NCI-H1092 treated with DMSO at 0.1 percent for 48 hours (cell line): Measurements from ENCODE around the gene DDIAS.
"Not testable (repeated sequence)": the region's sequence is repeated elsewhere in the genome, so short reads cannot be mapped to it uniquely, and the experiment has no call there.

ENCODE experiments used
- DNase-seq: peaks from one replicate; lab custom pipeline; 2025; lab: John Stamatoyannopoulos, UW

DDIAS gene

DNA sequence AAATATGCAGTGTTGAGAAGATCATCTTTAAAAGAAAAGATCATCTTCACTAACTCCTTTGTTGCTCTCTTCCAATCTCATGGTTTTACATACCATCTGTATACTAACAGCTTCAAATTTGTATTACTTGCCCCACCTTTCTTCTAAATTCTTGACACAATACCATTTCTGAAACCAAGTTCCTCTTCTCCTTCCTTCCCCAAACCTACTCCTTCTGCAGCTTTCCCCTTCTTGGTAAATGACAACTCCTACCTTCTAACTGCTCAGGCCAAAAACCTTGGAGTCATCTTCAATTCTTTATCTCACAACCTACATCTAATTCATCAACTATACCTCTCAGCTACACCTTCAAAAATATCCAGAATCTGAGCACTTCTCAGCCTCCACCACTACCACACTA, 10.6 kb upstream of the DDIAS start:
- DNase-seq, result no peak

DNA sequence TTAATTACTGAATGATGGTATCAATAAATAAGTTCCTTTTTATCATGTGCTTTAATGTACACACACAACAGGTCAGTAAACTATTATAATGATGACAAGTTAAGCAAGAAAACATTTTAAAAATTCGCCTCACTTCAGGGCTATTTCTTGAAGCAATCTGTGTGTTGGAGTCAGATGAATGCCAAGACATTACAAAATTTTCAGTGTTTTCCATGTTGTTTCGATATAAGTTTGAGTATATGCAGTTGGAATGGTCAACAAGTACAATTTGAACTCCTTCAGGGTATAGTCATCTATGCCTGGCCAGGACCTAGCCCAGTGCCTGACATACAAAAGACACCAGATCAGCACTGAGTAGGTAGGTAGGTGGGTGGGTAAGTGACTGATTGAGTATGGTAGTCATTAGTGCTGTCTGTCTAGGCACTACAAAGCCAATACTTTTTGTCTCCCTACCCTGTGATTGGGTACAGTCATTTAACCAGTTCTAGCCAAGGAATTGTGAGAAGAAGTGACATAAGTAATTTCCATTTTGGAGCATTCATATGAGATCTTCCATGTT, 8.8 kb upstream of the DDIAS start:
- DNase-seq, result no peak

DNA sequence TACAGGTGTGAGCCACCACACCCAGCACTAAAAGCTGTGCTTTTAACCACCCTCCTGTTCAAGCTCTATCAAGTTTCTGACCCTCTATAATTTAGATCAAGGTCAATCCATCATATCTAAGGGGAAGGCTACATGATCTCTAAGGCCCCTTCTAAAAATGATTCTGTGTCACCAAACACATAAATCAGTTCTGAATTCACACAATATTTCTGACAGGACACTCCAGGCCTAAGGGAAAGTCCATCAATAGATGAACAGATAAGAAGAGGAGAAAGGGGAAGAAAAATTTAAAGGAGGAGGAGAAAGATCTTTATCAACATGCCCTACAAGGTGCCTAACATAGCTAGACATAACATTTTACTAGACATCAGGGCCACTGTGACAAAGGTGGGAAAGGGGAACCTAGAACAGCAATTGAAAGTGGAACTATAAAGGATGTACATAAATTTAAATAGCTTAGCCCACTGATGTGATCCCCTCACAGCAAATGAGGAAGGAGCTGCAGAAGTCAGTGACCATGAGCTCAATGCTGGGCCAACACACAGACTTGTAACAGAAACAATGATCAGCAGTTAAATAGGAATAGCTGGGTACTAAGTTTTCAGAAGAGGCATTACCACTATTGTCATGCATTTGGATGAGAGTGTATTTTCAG, 6.0 kb upstream of the DDIAS start:
- DNase-seq, result no peak

DNA sequence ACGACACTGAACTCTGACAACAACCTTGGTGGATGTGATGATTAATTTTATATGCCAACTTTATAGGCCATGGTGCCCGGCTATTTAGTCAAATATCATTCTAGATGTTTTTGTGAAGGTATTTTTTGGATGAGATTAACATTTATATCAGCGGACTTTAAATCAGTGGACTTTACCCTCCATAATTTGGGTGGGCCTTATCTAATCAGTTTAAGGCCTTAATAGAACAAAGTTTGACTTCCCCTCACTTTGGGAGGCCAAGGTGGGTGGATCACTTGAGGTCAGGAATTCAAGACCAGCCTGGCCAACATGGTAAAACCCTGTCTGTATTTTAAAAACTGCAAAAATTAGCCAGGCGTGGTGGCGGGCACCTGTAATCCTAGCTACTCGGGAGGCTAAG, 5.4 kb upstream of the DDIAS start:
- no peak for DNase-seq

DNA sequence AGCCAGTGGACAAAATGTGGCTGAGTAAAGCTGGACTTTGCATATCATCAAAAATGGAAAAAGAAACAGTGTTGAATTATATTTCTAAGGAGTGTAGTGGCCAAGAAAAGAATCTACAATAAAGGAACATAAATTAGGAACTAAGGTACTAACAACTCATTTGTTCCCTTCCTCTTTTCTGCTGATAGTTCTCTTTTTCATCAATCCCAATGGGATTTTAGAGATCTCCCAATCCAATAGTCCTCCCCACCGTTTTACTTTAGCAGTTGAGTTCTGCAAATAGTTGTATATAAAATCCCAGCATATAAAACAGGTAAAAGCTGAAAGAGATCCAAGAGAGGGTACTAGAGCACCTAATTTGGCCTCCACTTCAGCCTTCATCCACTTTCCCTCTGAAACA, 3.3 kb upstream of the DDIAS start:
- DNase-seq, result no peak

DNA sequence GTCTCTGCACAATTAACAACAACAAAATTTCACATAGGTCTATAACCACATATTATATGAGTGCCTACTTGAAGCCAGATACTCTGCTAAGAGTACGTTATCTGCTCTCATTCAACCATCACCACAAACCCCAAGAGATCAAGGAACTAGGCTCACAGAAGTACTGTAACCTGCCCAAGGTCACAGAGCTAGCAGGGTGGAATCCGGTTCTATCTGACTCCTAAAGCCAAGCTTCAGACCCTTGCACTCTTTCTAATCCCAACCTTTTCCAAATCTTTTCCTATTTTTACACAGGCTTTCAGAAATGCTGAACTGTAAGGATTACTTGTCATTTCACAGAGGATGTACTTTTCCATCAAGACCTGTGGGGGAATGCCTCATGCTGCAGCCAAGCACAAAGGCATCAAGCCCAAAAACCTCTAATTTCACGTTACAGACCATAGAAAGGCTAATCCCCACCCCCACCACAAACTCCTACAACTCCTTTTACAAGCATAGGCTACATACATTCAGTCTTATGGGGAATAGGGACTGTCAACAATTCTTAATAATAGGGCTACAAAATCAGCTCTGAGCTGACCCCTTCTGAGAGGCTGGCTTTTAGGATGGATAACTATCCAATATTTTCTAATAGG, 2.2 kb upstream of the DDIAS start:
- no peak for DNase-seq

DNA sequence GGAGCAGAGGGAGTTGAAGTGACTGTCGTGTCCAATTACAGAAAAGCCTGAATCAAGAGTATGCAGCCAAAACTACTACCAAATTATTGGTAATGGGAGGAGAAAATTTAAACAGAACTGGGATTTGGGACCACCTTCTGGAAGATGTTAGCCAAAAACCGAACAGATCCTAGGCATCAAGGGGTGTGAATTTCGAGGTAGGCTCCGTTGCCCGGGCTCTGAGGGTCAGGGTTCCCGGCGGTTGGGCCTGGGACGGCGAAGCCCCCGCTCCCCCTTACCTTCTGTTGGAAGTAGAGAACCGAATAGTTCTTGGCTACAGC, 1.6 kb upstream of the DDIAS start:
- no peak for DNase-seq

DNA sequence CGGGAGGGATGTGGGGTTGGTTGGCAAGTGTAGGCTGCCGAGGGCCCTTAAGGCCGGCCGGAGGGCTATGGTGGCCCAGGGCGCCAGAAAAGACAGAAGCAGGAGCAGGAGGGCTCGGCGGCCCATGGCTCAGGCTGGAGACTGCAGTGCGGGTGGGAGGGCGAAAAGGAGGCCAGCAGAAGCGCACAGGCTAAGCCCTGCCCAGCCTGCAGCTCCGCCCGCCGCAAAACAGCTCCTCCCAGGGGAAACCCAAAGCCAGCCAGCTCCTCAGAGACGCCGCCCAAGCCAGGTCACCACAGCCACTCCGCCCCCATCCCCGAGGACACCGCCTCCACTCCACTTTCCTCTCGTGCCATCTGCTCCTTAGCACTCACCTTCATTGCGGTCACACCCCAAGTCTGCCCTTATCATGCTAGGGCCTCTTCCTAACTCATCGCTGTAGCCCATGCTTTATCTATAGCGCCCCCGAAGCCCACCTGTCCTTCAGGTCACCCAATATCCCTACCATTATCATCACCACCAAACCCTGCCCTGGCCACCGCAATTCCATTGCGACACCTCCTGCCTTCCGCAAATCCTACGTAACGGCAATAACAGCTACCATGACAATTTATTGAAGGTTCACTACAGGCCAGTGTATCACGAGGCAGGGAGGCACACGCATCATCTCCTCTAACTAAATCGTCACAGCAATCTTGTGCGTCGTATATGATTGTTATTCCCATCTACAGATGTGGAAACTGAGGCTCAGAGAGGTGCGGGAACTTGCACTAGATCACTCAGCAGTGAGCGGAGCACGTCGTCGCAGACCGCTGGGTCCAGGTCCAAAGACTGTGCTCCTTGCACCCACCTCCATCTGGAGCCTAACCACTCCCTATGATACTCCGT, 1.0 kb upstream of the DDIAS start, which contains the start of gene PRCP:
Gene PRCP, minus strand, starts transcription at position 154 of the 888 bp plus-strand sequence. Its CDS starts 28 bp downstream, at position 126.
- peak; percentile 87 for DNase-seq

DNA sequence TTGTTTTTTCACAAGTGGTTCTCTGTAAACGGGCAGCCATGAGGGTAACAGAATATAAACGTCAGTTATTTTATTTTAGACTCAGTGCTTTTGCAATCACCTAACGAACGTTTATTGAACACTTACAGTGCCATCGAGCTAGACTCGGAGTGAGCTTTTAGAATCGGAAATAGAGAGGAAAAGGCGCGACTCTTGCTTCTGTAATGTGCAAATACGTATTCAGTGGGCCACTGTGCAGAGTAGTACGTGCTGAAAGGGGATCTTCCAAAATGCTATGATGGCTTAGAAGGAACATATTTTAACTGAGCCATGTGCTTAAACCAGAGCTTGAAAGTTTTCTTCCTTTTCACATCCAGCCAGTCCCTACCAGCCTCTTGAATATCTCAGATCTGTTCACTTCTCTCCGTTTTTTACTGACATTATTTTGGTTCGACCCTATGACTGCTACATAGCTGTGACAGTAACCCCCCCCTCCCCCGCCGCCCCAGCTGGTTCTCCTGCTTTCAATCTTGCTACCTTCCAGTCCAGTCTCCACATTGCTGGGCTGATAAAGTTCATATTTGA, 468 bp downstream of the DDIAS start:
- no peak for DNase-seq

DNA sequence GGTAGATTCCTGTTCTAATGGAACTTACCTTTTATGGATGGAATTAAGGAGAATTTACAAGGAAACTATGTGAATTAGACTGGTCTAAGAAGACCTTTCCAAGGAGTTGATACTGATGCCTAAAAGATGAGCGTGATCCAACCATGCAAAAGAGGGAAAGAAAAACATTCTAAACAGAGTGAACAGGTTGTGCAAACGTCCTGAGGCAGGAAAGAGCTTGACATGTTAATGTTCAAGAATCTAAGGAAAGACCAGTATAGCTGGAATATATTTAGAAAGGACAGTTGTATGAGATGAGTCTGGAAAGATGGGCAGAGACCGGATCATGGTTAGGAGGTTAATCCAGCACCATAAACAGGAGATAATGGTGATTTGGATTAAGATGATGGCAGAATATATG, 1.3 kb downstream of the DDIAS start:
- DNase-seq, result no peak

DNA sequence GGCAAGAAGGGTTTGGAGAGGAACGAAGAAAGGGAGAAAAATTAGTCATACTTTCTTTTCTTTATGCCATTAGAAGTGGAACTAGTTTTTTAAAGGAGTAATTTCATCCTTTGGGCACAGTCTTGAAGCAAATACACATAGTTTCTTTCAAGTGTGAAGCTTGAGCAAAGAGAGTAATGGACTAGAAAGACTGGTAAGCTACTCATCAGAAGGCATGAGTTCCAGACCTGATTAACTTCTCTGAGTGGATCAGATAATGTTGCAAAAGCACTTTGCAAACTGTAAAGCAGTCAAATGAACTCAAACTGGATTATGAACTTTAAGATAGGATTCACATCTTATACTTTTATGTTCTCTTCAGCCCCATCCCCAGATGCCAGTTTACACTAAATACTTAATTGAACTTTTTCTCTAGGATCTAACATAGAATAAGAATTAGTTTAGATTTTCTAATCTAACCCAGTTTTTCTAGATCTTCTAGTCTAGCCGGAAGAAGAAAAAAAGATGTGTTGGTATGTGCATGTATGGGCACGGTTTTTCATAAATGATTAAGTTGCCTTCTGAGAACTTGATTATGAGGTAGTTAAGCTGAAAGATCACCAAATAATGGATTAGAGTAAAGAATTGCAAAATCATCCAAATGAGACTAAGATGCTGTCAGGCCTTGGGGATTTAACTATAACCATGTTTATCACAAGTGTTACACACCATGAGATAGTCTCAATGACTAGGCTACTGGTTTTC, 2.5 kb downstream of the DDIAS start:
- DNase-seq, result no peak

DNA sequence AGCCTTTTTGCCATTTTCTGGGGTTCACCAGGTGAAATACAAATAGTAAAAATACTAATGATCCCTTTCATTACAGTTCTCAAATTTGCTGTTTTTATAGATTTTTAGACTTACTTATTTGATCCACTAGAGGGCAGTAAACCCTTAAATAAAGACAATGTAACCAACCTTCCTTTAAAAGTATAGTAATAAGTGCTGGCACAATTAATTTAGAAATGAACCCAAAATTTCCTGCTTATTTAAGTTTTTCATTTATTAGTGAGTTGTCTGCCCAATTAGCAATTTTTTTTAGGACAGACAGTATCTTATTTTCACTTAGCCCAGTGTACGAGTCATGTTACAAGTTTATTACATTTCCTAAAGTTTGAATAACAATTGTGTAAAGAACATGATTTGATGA, 4.7 kb downstream of the DDIAS start:
- DNase-seq, result peak; percentile 32

DNA sequence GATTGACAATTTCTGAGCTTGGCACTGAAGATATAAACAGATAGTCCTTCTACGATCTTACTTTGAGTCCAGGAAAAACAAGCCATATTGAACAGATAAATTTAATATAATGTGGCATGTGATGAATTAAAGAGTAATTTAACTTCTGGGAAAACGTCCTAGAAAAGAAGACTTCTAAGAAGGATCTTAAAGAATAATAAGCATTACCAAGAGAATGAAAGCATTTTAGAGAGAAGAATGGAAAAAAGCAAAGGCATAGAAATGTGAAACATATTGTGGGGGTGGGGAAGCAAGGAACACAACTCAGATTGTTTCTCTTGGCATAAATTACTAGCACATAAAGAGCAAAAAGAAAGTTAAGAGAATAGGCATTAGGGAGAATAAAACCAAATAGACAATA, 5.4 kb downstream of the DDIAS start:
- DNase-seq, result no peak

DNA sequence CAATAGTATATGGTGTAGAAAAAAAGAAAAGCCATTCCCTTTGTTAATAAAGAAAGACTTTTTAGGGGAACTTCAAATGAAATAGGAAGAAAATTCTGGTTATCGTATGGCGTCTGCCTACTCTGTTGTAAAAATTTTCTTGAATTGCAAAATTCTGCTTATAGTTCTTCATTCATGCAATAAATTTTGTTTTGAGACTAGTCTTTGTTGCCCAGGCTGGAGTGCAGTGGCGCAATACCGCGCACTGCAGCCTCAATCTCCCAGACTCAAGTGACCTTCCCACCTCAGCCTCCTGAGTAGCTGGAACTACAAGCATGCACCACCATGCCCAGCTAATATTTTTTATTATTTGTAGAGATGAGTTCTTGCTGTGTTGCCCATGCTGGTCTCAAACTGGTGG, 5.8 kb downstream of the DDIAS start:
- no peak for DNase-seq

DNA sequence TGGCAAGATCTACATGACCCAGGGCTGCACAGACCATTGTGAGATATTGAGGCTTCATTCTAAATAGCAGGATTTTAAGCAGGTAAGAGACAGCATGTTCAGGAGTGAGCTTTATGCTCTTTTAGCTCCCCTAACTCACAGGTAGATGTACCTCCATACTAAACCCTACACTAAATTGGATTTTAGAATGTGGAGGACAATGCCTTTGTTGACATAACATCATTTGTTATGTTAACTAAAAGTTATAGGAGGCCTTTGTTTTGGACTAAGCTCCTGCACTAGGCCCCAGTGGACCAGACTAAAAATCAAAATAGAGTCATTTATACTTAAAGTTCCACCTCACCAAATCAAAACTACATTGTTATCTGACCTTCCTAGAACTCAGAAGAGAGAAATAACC, 6.8 kb downstream of the DDIAS start:
- DNase-seq, result no peak

DNA sequence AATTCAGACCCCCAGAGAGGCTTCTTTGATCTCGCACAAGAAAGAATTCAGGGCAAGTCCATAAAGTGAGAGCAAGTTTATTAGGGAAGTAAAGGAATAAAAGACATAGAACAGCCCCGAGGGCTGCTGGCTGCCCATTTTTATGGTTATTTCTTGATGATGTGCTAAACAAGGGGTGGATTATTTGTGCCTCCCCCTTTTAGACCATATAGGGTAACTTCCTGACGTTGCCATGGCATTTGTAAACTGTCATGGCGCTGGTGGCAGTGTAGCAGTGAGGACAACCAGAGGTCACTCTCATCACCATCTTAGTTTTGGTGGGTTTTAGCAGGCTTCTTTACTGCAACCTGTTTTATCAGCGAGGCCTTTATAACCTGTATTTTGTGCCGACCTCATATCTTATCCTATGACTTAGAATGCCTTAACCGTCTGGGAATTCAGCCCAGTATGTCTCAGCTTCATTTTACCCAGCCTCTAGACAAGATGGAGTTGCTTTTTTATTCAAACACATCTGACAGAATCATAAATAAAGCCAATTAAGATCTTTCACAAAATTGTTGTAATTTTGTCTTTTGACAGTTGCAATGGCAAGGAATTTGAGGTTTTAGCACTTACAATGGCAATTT, 7.6 kb downstream of the DDIAS start:
- no peak for DNase-seq

DNA sequence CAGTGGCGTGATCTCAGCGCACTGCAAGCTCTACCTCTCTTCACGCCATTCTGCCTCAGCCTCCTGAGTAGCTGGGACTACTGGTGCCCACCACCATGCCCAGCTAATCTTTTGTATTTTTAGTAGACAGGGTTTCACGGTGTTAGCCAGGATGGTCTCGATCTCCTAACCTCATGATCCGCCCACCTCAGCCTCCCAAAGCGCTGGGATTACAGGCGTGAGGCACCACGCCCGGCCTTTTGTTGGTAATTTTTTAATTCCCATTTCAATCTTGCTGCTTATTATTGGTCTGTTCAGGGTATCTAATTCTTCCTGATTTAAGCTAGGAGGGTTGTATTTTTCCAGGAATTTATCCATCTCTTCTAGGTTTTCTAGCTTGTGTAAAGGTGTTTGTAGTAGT, 18.2 kb downstream of the DDIAS start:
- DNase-seq, result not testable (repeated sequence)

DNA sequence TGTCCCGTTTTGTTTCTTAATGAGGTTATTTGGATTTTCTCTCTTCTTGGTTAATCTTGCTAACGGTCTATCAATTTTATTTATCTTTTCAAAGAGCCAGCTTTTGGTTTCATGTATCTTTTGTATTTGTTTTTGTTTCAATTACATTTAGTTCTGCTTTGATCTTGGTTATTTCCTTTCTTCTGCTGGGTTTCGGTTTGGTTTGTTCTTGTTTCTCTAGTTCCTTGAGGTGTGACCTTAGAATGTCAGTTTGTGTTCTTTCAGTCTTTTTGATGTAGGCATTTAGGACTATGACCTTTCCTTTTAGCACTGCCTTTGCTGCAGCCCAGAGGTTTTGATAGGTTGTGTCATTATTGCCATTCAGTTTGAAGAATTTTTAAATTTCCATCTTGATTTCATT, 18.7 kb downstream of the DDIAS start:
- not testable (repeated sequence) for DNase-seq

DNA sequence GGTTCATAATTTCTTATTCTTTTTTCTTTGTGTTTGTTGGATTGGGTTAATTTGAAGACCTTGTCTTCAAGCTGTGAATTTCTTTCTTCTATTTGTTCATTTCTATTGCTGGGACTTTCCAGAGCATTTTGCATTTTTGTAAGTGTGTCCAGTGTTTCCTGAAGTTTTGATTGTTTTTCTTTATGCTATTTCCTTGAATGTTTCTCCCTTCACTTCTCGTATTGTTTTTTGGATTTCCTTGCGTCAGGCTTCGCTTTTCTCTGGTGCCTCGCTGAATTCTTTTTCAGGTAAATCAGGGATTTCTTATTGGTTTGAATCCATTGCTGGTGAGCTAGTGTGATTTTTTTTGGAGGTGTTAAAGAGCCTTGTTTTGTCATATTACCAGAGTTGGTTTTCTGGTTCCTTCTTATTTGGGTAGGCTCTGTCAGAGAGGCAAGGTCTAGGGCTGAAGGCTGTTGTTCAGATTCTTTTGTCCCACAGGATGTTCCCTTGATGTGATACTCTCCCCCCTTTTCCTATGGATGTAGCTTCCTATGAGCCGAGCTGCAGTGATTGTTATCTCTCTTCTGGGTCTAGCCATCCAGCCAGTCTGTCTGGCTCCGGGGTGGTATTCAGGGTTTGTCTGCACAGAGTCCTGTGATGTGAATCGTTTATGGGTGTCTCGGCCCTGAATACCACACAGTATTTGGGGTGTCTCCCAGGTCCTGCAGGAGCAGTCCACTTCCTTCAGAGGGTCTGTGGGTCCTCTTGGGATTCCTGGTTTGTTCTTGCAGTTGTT, 21.0 kb downstream of the DDIAS start:
- DNase-seq, result not testable (repeated sequence)

DNA sequence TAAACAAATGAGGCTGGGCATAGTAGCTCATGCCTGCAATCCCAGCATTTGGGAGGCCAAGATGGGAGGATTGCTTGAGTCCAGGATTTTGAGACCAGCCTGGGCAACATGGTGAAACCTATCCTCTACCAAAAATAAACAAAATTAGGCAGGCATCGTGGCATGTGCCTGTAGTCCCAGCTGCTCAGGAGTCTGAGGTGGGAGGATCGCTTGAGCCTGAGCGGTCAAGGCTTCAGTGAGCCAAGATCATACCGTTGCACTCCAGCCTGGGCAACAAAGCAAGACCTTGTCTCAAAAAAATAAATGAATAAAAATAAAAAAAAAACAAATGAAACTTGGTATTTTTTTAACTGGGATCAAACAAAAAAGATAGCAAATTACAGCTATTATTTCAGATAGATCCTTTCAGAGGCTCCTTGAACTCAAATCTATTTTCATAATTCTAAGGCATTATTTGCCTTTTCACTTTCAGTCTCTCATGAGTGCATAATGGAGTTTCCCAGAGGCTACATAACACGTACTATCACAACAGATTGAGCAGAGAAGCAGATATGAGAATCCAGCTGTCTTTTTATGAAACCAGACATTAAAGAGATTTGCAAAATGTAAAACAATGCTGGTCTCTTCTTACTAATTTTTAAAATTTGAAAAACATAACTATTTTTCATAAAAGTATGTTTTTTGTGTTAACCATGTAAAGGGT, 23.1 kb downstream of the DDIAS start:
- DNase-seq, result no peak
